Kidney capillary endothelial cell (primary cell): Measurements from ENCODE around the gene RPS6KB2.
"Not testable (repeated sequence)": the region's sequence is repeated elsewhere in the genome, so short reads cannot be mapped to it uniquely, and the experiment has no call there.

ENCODE experiments used
- DNase-seq: peaks from one replicate; pipeline ENCODE4 v3.0.0-alpha.2; 2018; ENCODE audit warnings: low spot score

The RPS6KB2 gene

DNA sequence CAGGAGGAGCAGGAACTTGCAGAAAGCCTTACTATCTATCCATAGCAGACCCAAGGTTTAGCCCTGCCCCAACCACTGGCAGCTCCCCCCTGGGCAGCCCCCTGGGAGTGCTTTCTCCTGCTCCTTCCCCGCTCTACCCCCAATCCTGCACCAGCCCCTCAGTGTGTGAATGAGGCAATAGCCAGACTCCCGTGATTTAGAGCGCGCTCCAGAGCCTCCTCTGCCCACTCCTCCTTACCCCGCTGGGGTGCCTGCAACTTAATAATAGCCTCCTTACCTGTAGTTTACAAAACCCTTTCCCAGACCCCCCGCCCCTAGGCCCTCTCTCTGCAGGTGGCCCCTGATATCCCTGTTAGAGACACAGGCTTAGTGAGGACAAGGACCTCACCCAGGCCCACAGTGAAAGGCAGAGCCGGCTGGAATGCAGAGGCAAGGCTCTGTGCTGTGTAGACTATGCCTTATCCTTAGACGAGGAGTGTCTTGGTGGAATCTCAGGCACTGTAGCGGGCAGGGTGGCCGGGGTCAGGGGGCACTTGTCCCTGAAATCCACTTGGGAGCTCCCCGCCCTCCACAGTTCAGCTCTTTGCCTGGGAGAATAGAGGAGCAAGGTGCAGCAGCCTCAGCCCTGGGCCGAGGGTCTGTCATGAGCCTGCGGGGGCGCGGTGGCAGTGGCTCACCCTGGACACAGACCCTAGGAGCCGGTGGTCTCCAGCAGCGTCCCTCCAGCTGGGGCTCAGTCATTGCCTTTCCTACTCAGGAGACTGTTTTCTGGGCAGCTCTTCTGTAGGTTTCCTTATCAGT, 17.1 kb upstream of the RPS6KB2 start:
- DNase-seq, result no peak

DNA sequence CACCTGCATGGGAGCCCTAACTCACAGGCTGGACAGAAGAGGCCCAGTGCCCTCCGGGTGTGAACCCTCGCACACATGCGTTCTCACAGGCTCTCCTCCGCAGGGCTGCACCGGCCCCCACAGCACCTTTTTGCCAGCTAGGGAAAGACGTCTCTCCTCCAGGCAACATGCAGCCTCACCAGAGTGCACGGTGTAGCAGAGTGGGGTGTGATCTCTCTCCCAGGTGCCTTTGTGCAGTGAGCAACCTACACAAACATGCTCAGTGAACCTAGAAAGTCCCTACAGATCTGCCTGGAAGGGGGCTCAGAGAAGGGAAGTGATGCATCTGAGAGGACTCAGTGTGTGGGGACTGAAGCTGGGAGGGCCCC, 16.5 kb upstream of the RPS6KB2 start:
- no peak for DNase-seq

DNA sequence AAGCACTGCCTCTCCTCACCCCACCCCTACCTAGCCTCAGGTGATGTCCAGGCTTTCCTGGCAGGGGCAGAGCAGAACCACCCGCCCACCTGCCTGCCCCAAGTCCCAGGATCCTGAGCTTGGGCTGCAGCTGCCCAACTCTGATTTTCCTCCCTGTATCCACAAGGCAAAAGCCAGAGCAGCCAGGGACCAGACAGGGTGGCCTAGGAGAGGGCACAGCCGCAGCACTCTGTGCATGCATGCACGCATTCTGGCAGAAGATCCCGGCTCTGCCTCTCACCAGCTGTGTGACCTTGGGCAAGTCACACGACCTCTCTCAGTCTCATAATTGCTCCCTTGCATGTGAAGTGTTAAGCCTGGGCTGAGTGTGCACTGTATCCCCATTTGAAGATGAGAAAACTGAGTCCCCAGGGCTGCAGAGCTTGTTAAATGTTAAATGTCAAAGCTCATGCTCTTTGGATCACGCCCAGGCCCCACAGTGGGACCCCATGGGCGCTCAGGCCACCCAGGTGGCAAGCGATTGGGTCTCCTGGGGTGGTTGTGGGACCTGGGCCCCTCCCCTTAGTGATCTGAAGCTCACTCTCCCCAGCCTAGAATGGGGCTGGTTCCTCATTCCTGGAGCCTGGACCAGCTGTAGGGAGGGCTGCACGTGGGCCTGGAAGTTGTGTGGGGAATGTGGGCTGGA, 15.7 kb upstream of the RPS6KB2 start:
- no peak for DNase-seq

DNA sequence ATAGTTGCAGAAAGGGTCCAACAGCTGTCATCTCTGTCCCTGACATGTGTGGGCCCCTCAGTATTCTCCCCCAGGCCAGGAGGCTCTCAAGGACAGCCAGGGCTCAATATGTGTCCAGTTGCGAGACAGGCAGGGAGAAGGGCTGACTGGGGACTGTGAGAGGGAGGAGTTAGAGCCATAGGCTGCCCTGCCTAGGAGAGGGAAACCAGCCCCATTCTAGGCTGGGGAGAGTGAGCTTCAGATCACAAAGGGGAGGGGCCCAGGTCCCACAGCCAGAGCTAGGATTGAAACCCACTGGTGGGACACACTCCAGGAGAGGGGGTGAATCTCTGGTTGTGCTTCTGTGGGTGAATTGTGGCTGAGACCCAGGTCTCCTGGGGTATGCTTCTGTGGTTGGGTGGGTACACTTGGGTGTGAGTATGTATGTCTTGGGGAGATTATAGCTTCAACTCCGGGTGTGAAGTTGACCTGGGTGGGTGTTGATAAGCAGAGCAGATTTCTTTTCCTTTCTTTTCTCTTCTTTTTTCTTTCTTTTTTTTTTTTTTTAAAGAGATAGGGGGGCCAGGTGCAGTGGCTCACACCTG, 14.9 kb upstream of the RPS6KB2 start:
- DNase-seq, result no peak

DNA sequence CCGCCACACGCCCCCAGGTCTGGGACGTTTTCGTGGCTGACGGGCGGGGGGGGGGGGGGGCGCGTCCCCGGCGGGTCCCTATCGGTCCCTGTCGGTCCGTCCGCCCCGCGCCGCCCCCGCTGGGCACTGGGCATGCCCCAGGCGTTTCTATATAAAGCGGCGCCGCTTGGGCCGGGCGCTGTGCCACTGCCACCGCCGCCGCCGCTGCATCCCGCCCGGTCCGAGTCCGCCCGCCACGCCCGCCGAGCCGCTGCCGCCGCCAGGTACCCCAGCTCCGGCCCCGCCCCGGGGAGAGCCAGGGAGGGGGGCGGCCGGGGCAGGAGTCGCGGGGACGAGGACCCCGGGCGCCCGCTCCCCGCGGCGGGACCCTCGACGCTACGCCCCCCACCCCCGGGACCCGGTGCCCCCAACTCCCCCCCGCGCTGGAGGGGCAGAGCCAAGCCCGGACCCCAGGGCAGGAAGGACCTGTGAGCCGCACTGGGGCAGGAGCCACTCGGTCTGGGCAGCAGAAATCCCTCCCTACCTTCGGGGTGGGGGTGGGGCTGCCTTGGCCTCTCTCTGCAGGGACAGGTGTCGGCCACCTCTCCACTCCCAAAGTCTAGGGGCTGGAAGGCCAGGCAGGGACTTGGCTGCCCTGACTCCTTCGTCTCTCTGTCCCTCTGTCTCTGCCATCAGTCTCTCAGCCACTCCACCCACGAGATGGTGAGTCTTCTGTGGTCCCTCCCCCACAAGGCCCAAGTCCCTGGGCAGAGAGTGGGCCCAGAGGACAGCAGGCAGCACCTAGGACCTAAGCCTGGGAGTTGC, 12.6 kb upstream of the RPS6KB2 start, which contains the start of gene CARNS1:
Gene CARNS1, plus strand, starts transcription at position 178 of the 804 bp plus-strand sequence. Its CDS starts 522 bp downstream, at position 700.
- DNase-seq, result no peak

DNA sequence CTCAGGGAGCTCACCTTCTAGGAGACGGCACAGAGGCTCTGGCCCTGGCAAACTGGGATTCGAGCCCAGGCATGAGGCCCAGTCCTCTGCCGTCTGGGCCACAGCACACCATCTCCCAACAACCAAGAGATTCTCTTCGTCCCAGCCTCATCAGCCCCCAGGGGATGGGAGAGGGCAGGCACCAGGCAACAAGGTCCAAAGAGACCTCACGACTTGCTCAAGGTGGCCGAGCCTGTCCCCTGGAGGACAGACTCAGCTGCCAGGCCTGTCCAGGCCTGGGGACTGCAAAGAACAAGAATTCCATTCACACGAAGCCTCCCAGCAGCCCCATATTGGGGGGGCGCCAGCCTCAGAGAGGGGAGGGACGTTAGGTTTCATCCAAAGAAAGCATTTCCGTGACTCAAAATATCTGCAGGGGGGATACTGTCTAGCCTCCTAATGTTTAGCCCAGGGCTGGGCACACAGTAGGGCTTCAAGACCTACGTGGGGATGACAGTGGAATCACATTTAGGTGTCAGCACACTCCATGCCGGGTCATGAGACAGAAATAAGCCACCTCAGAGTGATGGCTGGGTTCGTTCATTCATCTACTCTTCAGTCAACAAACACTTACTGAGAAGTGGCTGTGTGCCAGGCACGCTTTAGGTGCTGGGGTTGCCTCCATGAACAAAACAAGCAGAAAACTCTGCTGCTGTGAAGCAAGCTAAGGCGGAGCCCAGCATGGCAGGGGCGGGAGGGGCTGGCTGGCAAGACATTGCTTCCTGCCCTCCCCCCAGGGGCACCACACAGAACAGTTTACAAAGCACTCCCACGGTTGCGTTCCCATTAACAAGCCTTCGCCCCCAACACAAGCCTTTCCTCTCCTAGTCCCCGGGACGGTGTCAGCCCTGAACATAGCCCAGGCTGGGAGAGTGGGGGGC, 11.6 kb upstream of the RPS6KB2 start:
- DNase-seq, result no peak

DNA sequence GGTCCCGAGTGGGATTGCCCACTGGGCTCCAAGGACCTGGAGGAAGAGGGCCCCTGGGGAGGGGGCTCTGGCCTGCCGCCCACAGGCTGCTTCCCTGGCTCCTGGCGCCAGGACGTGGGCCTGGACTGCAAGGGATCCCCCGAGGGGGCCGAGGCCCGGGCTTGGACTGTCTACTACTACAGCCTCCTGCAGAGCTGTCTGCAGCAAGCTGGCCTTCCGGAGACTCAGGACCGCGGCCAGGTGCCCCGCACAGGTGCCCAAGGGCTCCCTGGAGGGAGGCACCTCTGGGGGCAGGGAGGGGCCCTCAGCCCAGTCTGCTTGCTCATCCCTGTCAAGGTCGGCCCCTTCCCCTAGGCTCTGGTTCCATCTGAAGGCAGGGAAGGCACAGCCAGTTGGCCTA, 10.9 kb upstream of the RPS6KB2 start:
- DNase-seq, result no peak

DNA sequence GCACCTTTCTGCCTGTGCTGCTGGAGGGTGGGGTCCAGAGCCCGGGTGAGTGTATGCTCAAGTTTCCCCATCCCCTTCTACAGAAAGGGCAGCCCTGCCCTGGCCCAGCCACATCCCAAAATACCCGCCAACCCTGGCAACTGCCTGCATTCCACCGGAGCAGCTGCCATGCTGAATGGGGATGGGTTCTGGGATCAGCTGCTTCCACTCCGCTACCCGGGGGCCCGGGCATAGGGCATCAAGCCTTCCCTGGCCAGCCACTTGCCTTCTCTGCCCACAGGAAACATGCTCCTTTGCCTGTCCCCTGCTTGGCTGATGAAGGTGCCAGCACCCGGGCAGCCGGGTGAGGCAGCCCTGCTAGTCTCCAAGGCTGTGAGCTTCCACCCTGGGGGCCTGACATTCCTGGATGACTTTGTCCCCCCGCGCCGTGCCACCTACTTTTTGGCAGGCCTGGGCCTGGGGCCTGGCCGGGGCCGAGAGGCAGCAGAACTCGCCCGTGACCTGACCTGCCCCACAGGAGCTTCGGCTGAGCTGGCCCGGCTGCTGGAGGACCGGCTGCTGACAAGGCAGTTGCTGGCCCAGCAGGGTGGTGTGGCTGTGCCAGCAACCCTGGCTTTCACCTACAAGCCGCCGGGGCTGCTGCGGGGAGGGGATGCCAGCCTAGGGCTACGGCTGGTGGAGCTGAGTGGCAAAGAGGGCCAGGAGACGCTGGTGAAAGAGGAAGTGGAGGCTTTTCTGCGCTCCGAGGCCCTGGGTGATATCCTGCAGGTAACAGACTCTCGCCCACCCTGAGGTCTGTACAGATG, 9.6 kb upstream of the RPS6KB2 start:
- no peak for DNase-seq

DNA sequence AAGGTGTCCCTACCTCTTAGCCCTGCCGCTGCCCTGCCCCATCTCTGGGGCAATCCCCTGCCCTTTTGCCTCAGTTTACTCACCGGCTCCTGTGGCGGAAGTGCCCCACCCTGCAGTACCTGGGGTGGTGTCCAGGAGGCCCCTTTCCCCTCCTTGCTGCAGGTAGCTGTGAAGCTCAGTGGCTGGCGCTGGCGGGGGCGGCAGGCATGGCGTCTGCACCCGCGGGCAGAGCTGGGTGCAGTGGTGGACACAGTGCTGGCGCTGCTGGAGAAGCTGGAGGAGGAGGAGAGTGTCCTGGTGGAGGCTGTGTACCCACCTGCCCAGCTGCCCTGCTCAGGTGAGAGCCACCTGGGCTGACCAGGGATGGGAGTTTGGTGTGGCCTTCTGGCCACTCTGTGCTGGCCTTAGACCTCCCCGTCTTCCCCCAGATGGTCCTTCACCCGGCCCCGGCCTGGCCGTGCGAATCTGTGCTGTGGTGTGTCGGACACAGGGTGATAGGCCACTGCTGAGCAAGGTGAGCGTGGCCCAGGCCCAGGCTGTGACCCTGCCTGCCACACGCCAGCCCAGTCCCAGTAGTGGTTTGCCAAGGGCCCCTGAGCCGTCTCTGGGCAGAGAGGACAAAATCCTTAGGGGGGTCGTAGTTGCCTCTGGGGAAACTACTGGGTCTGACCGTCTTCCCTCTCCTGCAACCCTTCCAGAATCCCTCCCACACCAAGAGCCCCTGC, 8.8 kb upstream of the RPS6KB2 start:
- no peak for DNase-seq

DNA sequence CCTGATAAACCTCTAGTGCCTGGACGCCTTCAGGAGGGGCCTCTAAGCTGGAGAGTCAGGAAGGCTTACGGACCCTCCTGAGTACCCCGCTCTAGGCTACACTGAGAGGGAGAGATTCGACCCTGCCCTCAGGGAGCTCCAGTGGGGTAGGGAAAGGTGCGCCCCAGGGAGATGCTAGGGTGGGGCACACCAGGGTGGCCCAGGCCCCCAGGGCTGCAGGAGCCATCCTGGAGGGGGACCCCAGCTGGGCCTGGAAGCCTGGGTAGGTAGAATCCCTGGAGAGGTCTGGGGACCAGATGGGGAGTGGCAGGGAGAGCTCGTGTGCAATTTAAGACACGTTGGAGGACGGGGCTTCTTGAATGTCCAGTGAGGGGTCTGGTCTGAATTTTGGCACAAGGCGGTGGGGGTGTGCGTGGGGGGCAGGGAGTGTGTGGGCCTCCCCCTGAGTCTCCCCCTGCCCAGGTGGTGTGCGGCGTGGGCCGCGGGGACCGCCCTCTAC, 8.1 kb upstream of the RPS6KB2 start:
- DNase-seq, result no peak

DNA sequence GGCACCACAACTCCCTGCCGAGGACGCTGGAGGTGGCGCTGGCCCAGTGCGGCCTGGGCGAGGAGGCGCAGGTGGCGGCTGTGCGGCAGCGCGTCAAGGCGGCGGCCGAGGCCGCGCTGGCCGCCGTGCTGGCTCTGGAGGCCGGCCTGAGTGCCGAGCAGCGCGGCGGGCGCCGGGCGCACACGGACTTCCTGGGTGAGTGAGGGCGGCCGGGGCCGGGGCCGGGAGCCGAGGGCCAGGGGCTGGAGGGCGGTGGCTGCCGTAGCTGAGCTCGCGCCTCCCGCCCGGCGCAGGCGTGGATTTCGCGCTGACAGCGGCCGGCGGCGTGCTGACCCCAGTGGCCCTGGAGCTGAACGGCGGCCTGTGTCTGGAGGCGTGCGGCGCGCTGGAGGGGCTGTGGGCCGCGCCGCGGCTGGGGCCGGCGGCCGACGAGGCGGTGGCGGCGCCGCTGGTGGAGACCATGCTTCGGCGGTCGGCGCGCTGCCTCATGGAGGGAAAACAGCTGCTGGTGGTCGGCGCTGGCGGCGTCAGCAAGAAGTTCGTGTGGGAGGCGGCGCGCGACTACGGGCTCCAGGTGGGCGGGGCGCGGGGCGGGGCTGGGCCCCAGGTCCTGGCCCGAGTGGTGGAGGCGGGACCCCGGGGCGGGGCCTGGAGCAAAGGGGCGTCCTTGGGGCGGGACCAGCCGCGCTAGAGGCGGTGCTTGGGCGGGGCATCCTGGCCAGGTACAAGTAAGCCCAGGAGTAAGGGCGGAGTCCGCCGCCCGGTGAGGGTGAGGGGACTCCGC, 7.5 kb upstream of the RPS6KB2 start:
- peak; percentile 84 for DNase-seq

DNA sequence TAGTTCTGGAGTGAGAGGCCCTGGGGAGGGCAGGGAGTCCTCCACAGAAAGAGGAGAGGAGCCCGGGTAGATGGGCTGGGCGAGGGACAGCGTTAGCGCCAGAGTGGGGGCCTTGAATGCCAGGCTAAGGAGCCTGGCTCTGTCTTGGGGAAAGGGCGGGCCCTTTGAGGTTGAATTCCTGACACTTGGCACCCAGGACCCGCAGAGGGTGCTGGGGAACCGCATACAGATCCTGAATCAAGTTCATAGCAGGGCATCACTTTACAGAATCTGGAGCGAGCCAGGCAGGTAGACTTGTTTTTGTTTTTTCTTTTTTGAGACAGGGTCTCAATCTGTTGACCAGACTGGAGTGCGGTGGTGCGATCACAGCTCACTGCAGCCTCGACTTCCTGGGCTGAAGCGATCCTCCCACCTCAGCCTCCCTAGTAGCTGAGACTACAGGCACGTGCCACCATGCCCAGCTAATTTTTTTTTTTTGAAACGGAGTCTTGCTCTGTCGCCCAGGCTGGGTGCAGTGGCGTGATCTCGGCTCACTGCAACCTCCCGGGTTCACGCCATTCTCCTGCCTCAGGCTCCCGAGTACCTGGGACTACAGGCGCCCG, 6.8 kb upstream of the RPS6KB2 start:
- DNase-seq, result no peak

DNA sequence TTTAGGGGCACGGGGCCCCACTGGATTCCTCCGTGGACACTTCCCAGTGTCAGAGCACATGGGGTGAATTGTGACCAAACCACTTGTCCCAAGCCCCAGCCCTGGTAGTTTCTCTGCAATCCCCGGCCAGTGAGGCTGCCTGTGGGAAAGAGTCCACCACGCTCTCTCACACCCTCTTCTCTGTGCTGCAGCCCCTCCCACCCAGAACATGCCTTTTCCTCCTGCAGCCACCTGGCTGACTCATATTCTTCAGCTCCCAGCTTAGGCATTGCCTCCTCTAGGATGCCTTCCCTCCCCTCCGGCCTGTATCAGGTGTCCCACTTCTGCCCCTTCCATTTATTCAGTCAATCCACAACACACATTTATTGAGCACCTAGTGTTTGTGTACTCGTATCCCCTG, 5.4 kb upstream of the RPS6KB2 start:
- DNase-seq, result no peak

DNA sequence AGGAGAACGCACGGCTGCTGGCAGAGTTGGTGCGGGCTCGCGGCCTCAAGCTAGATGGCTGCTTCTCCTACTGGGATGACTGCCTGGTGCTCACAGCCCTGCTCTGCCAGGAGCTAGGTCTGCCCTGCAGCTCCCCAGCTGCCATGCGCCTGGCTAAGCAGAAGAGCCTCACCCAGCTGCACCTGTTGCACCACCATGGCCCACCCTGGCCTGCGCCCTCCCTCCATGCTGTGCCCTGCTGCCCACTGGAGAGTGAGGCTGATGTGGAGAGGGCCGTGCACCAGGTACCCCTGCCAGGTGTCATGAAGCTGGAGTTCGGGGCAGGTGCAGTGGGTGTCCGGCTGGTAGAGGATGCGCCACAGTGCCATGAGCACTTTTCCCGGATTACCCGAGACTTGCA, 4.8 kb upstream of the RPS6KB2 start:
- DNase-seq, result no peak

DNA sequence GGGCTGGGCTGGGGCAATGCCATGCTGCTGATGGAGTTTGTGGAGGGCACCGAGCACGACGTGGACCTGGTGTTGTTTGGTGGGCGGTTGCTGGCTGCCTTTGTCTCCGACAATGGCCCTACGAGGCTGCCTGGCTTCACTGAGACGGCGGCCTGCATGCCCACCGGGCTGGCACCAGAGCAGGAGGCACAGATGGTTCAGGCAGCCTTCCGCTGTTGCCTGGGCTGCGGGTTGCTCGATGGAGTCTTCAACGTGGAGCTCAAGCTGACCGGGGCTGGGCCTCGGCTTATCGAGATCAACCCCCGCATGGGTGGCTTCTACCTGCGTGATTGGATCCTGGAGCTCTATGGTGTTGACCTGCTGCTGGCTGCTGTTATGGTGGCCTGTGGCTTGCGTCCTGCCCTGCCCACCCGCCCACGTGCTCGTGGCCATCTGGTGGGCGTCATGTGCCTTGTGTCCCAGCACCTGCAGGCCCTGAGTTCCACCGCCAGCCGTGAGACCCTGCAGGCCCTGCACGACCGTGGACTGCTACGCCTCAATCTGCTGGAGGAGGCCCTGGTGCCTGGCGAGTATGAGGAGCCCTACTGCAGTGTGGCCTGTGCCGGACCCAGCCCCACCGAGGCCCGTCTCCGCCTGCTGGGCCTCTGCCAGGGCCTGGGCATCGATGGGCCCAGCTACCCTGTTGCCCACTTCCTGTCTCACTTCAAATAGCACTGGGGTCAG, 4.2 kb upstream of the RPS6KB2 start:
- DNase-seq, result no peak

DNA sequence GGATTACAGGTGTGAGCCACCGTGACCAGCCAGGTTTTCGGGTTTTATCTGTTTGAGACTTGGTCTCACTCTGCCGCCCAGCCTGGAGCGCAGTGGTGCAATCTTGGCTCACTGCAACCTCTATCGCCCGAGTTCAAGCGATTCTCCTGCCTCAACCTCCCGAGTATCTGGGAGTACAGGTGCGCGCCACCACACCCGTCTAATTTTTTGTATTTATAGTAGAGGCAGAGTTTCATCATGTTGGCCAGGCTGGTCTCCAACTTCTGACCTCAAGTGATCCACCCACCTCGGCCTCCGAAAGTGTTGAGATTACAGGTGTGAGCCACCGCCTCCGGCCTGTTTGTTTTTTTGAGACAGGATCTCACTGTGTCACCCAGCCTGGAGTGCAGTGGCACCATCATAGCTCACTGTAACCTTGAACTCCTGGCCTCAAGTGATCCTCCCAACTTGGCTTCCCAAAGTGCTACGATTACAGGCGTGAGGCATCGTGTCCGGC, 882 bp upstream of the RPS6KB2 start:
- DNase-seq, result not testable (repeated sequence)

DNA sequence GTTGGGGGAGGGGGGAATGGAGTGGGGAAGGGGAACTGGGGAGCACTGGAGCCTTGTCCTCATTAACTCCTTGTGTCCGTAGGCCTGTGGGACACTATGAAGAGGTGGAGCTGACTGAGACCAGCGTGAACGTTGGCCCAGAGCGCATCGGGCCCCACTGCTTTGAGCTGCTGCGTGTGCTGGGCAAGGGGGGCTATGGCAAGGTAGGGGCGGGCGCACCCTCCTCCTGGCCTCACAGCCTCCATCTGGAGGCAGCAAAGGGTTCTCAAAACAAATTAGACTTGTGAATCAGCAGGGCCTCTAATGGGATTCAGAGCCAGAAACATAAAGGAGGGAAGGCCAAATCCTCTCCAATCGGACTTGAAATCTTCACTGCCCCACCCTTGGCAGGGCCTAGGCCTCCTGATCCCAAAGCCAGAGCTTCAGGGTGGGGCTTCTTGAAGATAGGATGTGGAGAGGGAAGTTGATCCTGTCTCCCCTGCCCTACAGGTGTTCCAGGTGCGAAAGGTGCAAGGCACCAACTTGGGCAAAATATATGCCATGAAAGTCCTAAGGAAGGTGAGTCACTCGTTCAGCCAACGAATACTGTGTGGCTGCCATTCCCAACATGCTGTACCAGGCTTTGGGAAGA, 859 bp downstream of the RPS6KB2 start:
- no peak for DNase-seq
